Measurements from ENCODE around the gene CFAP97D2. TPM values are rescaled to one million over a fixed set of nuclear protein-coding genes. Genes with fewer than 3 reads are reported as not detected.
"Not testable (repeated sequence)": the region's sequence is repeated elsewhere in the genome, so short reads cannot be mapped to it uniquely, and the experiment has no call there.

Gene CFAP97D2
- total RNA-seq = not detected

DNA sequence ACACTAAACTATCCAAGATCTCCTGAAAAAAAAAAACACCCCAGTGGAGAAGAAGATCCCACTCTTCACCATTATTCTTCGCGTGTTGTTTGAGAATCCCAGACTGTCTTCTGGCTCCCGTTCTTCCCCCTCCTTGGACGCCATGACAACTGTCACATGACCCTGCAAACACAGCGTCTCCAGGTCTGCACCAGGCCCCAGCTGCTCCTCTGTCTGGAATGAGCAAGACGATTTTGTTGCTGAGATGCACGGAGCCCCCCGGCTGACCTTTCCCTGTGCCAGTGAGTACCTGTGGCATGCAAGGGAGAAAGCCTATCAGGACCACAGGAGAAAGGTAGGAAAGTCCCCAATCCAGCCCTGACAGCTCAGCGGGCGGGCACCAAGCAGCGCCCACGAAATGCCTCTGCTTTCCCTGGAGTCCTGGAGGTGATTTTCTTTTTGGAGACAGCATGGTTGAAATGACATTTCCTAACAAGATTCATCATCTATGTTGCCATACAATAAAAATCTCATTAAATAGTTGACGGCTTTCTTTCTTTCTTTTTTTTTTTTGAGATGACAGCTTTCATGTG, at the start of gene CFAP97D2:
TSS of gene CFAP97D2 (plus strand) at position 171 of the 572 bp plus-strand sequence. CDS start at position 245, 74 bp downstream.
- DNase-seq = peak; percentile 27

DNA sequence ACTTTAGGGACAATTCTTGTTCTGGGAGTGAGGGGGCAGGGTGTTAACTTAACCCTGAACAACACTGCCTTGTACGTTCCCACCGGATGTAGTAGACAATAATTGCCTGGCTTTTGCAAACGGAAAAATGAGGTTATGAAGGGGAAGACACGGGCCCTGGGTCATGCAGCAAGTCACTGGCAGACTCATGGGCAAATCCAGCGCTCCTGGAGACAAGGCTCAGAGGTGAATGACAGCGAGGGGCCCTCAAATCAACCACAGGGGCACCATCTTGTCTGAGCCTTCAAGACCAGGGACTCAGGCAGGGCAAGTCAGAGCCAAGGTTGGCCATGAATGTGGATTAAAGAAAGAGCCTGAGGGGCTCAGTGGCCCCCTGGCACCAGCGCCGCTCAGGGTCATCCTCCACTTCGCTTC, 49.4 kb upstream of the CFAP97D2 start:
- no peak for DNase-seq

DNA sequence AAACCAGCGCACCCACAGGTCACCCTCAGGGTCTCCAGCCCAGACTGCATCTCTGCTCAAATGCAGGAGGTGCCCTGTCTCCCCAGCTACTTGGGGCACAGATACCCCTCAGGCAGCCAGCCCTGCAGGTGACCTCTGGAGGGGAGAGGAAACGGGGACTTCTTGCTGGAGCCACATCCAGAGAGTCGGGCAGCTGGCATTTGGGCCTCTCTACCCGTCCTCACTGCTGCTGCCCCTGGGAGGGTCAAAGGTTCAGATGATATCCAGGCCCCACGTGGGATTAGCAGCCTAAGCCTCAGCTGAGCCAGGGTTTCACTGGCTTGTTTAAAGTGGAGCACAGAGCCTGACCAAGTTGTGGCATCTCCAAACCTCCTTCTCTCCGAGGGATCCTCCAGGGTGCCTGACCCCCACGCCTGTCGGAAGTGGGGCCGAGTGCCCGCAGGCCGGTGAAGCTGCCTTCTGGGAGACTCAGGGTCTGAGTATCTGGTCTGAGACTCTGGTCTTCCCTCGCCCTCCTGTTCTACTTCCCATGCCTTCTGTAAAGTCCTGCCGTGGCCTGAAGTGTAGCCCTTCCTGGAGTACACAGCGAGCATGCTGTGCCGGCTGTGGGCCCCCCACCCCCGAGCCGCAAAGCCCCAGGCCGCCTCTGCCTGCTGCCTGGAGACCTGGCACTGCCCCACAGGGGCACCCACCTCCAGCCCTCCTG, 48.8 kb upstream of the CFAP97D2 start:
- DNase-seq = no peak

DNA sequence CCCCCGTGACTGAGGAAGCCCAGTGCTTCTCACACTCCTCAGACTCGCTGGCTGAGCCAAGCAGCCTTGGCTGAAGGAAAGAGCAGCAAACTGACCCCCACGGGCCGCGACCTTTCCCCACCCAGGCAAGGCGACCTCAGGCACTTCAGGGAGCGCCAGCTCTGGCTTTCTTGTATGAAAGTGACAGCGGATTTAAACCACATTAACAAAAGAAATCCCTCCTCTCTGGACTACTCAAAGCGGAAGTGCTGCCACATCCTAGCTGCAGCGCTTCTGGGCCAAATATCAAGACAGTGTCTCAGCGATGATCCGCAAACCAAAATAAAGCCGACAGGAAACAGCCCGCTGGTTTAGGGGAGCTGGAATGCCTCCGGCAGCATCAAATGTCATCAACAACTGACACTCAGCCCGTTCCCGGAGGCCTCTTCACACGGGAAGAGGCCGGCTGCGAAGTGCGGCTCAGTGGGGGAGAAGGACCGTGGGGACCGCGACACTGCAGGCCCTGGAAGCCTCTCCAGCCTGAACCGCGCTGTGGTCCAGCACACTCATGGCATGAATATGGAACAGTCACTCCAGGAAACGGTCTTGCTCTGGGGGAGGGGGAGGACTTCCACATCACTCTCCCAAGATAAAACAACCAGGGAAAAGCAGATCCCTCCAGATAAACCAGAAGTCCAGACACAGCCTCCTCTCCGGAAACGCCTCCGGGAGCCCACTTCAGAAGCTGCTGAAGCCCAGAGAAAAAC, 48.0 kb upstream of the CFAP97D2 start:
- peak; percentile 78 for DNase-seq

DNA sequence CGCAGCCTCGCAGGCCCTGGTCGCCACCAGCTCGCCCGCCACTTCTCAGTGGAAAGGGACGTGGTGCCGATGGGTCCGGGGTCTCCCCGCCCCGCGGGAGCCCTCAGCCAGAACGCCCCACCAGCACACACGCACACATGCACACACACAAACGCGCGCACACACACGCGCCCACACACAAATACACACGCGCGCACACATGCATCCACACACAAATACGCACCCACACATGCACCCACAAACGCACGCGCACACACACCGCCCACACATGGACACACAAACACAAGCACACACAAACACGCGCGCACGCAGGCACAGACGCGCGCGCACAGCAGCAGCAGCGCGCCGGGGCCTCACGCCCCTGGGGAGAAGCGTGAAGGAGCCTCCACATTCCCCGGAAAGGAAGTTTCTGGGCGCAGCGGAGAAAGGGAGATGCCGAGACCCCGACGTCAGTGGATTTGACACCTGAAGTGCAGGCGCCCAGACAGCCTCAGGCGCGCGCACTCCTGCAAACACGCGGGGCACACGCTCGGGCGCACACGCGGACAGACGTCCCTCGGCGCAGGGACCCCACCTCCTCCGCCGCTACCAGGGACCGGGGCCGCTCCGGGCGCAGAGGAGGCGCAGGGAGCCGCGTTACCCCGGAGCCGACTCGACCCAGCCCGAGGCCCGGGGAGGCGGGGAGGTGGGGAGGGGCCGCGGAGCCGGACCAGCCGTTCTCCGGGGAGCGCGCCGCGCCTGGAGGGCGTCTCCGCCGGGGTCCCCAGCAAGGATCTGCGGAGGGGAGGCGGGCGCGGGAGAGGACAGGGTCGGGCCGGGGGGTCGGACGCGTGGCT, 47.3 kb upstream of the CFAP97D2 start:
- DNase-seq = peak; percentile 49

DNA sequence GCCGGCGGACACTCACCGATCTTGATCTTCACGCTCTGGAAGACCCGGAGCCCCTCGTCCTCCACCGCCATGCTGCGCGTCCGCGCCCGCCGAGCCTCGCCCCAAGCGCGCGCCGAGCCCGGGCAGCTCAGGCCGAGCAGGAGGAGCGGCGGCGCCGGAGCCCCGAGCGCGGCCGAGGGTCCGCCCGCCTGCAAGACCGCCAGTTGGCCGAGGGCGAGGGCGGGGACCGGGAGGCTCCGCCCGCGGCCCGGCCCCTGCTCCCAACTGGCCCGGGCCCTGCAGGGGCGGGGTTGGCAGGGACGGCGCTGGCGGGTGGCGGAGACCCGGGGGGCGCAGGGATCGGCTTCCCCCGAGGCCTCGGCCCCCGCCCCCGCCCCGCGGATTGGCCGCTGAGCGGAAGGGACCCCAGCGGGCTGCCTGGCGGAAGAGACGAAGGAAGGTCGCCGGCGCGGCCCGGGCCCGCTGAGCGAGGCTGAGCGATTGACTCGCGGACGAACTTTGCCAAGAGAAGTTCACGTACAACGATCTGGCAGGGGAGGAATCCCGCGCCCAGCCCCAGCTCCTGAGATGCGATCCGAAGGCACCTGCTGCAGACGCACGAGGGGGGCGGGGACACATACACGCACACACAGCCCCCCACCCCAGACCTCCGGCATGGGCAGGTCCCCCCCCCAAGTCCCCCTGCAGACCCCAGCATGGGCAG, 46.5 kb upstream of the CFAP97D2 start, which contains the start of gene RASA3:
TSS of gene RASA3 (minus strand) at position 205 of the 703 bp plus-strand sequence. CDS start at position 71, 134 bp downstream.
- DNase-seq = peak; percentile 91

DNA sequence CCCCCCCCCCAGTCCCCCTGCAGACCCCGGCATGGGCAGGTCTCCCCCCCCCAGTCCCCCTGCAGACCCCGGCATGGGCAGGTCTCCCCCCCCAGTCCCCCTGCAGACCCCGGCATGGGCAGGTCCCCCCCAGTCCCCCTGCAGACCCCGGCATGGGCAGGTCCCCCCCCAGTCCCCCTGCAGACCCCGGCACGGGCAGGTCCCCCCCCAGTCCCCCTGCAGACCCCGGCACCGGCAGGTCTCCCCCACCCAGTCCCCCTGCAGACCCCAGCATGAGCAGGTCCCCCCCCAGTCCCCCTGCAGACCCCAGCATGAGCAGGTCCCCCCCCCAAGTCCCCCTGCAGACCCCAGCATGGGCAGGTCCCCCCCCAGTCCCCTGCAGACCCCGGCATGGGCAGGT, 45.9 kb upstream of the CFAP97D2 start:
- DNase-seq = not testable (repeated sequence)

DNA sequence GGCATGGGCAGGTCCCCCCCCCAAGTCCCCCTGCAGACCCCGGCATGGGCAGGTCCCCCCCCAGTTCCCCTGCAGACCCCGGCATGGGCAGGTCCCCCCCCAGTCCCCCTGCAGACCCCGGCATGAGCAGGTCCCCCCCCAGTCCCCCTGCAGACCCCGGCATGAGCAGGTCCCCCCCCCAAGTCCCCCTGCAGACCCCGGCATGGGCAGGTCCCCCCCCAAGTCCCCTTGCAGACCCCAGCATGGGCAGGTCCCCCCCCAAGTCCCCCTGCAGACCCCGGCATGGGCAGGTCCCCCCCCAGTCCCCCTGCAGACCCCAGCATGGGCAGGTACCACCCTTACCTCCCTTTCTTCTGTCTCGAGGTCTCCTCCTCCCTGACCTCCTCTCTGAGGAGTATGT, 45.5 kb upstream of the CFAP97D2 start:
- DNase-seq = not testable (repeated sequence)

DNA sequence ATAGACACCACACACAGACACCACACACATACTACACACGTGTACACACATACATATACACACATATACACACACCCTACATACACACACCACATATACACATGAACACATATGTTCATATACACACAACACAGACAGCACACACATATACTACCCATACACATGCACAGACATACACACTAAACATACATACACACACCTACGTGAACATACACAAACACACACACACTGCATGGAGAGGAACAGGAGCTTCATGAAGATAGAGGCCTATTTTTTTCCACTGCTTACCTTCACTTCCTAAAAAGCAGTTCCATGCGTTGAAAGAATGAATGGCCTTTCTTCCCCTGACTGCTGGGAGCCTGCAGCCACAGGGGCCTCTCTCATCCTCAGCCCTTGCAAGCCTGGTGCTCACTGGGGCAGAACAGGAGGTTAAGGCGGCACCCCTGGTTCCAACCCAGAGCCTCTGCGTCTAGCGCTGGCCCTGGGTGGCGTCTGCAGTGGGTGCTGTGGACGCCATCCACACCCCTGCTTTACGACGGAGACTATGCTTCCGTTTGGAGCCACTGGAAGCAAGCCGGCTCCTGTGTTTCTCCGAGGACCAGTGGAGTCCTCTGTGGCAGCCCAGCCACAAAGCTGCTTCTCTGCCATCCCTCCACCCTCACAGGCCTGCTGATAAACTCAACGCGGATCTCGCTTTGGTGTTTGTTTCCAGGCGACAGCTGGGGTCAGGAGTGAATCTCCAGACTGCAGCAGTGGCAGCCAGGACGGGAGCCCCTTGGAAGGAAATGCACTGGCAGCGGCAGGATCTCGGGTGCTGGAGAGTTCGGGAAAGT, 44.7 kb upstream of the CFAP97D2 start:
- DNase-seq = peak; percentile 72

DNA sequence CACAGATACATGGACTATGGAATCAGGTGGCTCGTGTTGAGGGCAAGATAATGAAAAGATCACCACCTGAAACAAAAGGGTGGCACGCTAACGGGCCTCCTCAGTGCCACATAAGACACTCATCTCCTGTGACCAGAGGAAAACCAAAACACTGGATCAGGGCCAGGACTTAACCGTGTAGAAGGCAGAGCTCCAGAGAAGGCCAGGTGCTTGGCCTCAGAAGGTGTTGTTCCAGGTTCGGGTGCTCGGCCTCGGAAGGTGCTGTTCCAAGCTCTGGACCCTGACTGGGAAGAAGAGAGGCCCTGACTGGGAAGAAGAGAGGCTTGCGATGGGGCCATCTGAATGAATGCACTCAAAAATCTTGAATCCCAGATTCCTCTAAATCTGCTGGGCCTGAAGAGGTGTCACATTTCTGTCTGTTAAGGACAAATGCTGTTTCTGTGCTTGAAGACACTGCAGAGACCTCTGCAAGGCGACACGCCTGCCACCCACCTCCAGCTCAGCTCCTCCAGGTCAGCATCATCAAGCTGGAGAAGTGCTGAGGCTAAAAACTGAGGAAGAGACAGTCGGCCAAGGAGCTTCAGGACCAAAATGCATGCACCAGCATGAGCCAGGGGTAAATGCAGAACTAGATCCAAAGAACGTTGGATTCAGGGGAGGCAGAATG, 44.0 kb upstream of the CFAP97D2 start:
- no peak for DNase-seq

DNA sequence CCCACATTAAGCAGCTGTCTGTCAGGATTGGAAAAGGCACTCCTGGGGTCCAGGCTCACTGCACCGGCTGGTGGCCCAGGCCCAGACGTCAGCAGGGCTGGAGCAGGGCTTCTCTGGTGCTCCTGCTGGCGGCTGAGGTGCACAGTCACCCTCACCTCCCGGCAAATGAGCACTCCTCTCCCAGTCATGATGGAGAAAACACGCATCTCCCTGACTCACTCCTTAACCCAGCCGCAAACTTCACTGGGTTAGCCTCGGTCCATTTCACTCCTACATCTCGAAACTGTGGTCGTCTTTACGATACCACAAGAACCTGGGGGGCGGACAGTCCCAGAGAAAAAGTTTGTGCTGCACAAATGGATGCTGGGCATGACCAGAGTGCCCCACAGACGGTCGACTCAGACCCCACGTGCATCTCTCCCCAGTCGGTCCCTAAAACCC, 43.3 kb upstream of the CFAP97D2 start:
- no peak for DNase-seq

DNA sequence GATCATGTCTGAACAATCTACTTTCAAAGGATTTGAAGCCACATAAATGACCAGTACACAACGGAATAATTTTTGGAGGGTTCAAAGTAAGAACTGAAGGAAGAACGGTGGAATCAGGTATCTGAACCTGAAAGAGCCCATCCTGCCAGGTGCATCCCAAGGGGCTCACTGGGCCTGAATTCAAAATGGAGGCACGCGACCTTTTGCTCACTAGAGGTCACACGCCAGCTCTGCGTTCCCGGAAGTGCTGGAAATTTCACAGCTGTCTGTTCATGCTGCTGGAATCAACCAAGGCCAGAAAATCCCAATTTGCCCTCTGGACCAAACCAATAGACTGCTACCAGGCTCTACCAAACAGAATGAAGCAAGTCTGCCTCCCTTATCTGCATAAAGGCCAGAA, 42.5 kb upstream of the CFAP97D2 start:
- DNase-seq = no peak

DNA sequence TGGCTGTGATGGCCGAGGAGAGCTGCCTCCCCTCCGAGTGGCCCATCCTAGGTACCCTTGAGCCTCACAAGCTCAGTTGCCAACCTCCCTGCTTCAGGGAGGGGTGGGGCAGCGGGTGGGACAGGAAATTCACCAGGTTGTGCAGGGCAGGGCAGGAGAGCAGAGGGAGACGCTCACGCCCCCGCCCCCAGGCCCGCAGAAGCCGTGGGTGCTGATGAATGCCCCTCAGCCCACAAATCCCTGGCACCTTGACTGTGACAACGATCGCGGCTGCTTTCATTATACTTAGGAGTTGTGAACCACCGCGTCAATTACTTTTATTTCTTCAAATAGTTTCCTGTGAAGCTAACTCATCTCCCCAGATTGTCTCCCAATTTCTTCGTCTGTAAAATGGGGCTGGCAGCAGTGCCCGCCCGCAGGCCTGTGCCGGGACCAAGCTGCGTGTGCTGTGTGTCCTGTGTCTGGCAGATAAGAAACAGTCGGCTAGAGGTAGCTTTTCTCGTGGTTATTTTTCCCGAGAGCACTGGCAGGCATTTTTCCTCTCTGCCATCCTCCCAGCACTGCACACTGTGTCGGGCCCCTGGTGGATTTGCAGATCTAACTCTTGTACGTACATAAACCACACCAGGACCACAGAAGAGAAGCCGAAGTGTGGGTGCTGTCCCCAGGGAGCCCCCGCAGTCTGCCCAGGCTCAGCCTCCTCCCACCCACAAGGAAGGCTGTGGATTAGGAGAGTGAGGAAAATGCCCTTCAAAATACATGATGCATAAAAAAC, 38.7 kb upstream of the CFAP97D2 start:
- no peak for DNase-seq

DNA sequence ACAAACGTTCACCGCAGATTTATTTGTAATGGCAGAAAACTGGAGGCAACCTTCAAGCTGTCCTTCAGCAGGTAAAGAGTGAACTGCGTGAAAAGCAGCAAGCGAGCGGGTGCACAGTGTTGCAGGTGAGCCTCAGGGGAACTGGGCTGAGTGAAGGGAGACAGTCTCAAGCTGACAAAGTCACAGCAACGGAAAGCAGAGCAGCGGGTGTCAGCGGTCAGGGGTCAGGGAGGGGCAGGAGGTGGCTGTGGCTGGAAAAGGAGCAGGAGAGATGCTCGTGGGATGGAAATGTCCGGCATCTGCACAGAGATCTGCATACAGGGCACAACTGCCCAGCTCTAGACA, 38.2 kb upstream of the CFAP97D2 start:
- no peak for DNase-seq

DNA sequence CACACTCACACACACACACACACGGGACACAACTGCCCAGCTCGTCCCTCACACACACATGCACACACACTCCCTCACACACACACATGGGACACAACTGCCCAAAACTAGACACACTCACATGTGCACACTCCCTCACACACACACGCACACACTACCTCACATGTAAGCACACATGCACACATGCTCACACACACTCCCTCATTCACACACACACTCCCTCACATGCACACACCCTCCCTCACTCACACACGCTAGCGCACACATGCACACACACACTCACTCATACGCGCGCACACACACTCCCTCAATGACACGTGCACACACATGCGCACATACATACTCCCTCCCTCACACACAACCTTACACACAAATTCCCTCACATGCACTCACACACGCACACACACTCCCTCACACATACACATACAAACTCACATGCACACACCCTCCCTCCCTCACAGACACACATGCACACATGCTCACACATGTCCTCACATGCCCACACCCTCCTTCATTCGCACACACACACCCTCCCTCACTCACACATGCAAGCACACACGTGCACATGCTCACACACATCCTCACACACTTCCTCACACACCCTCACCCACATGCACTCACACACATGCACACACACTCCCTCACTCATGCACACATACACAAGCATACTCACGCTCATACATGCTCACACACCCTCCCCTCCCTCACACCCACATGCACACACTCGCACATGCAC, 37.6 kb upstream of the CFAP97D2 start:
- no peak for DNase-seq

DNA sequence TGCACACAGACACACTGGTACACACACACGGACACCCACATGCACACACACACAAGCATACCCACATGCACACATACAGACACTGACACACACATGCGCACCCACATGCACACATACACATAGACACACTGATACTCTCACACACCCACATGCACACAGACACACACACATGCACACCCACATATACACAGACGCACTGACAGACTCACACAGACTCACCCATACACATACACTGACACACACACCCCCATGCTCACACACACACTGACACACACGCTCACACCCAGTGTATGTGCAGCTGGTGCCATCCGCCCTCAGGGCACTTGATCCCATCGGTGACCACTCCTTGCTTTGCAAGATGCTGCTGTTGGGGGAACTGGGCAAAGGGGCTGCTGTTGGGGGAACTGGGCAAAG, 36.9 kb upstream of the CFAP97D2 start:
- no peak for DNase-seq

DNA sequence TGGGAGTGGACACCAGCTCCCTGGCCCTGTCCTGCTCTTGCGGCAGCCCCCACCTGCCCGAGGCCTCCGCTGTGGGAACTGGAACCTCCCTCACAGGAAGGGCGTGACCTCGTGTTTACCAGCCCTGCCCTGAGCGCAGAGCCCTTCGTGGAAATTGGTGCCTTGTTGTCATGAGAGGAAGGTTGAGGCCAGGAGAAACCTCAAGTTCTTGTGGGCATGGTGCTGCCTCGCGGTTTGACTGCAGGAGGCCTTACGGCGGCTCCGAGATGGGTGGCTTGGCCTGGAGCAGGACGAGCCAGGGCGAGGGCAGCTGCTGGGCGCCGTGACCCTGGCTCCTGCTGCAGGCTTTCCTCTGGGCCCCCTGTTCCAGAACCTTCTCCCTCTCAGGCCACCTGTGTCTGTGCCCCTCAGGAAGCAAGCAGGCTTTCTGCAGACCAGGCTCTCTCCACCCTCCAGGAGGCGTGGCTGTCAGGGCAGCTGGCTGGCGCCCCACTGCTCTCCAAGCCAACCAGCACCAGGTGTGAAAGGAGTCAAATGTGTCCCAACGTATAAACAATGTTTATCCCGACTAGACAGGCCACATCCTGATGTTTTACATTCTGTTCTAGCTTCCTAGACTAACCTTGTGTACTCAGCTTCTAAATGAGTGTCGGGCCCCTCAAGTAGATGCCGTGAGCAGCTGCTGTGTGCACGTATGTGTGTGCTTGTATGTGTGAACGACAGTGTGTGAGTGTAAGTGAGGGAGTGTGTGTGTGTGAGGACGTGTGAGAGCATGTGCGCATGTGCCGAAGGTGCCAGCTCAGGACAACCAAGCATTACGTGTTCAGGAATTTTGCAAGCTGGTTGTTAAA, 36.2 kb upstream of the CFAP97D2 start:
- peak; percentile 83 for DNase-seq

Measured in tongue (tissue), 2 donors.